ENCODE results near the gene C18orf32. TPM values are rescaled to one million over a fixed set of nuclear protein-coding genes. Genes with fewer than 3 reads are reported as not detected.
"Not testable (repeated sequence)": the region's sequence is repeated elsewhere in the genome, so short reads cannot be mapped to it uniquely, and the experiment has no call there.

C18orf32 gene
- total RNA-seq, 1 experiment from 2014 or later, result 24.4 TPM

- WGBS (ENCODE audit: extremely low coverage, insufficient read length, low lambda C conversion rate), result no CpG with 5 or more reads among the region's 12 CpGs
Observed at GRCh38 chr18:49510393-49511115, 23.5 kb upstream of the C18orf32 start.

GRCh38 chr18:49506438-49506837, 19.4 kb upstream of the C18orf32 start:
- H2AK5ac ChIP-seq (ENCODE audit: insufficient read length, low read length); H3K9ac ChIP-seq (ENCODE audit: extremely low read depth, insufficient read length, low read length); H3T11ph ChIP-seq (ENCODE audit: low read length); H3K79me2 ChIP-seq (ENCODE audit: insufficient read depth, low read length); H2AFZ ChIP-seq (ENCODE audit: low read length); H2BK12ac ChIP-seq (ENCODE audit: insufficient read length, low read depth, low read length); H3K23ac ChIP-seq (ENCODE audit: insufficient read length, low read depth, low read length); H4K20me1 ChIP-seq (ENCODE audit: control insufficient read depth, insufficient read depth, insufficient read length); H3K9me3 ChIP-seq (ENCODE audit: control insufficient read depth, low read depth, low read length); H3K27me3 ChIP-seq (ENCODE audit: insufficient read depth, low read length); H3K79me1 ChIP-seq (ENCODE audit: insufficient read depth, low read depth, low read length, poor library complexity, severe bottlenecking); H3K4me2 ChIP-seq (ENCODE audit: insufficient read depth, insufficient read length, low read length); H3K4me1 ChIP-seq (ENCODE audit: insufficient read depth, low read length); H3K56ac ChIP-seq (ENCODE audit: insufficient read length, low read depth, low read length); H2BK15ac ChIP-seq (ENCODE audit: low read depth, low read length); H3K4me3 Mint-ChIP-seq; H2BK120ac ChIP-seq (ENCODE audit: low read depth, low read length, poor library complexity, severe bottlenecking); H2BK5ac ChIP-seq (ENCODE audit: insufficient read length, low read length); H3K27ac ChIP-seq (ENCODE audit: insufficient read length, low read depth, low read length); H4K91ac ChIP-seq (ENCODE audit: insufficient read length, low read depth, low read length); H3K14ac ChIP-seq (ENCODE audit: insufficient read depth, low read length); H3K23me2 ChIP-seq (ENCODE audit: insufficient read length, low read depth, low read length, poor library complexity, severe bottlenecking); H2BK20ac ChIP-seq (ENCODE audit: low read depth, low read length, poor library complexity, severe bottlenecking); H3K36me3 Mint-ChIP-seq (ENCODE audit: insufficient read depth in 1 of 3, low read depth in 3 of 3); H3K27me3 Mint-ChIP-seq (ENCODE audit: low read depth); H3K27ac Mint-ChIP-seq; H4K8ac ChIP-seq (replicated peaks; ENCODE audit: insufficient read length, low read depth, low read length); H4K5ac ChIP-seq (ENCODE audit: insufficient read length, low read depth, low read length); H3K18ac ChIP-seq (ENCODE audit: insufficient read length, low read depth, low read length); H3K9me3 Mint-ChIP-seq; DNase-seq; H3K4ac ChIP-seq (ENCODE audit: low read depth, low read length): not testable (repeated sequence)
- H3K4me1 Mint-ChIP-seq, result peaks cover 25 to 26% of the 10 kb centered on the region in 2 experiments
- WGBS (ENCODE audit: extremely low coverage, insufficient read length, low lambda C conversion rate), result no CpG with 5 or more reads among the region's 5 CpGs

More at GRCh38 chr18:49510393-49511115, 23.5 kb upstream of the C18orf32 start:
- Histone ChIP-seq H3K9ac (ENCODE audit: extremely low read depth, insufficient read length, low read length) (no peak overlapping the region), H3K4me2 (ENCODE audit: insufficient read depth, insufficient read length, low read length) (no peak overlapping the region), H3K23ac (ENCODE audit: insufficient read length, low read depth, low read length) (no peak overlapping the region), H3K79me1 (ENCODE audit: insufficient read depth, low read depth, low read length, poor library complexity, severe bottlenecking) (no peaks in the 10 kb centered on the region), H3K79me2 (ENCODE audit: insufficient read depth, low read length) (no peaks in the 10 kb centered on the region), H2AK5ac (ENCODE audit: insufficient read length, low read length) (no peak overlapping the region), H4K91ac (ENCODE audit: insufficient read length, low read depth, low read length) (no peak overlapping the region), H3K9me3 (ENCODE audit: control insufficient read depth, low read depth, low read length) (no peaks in the 10 kb centered on the region), H3T11ph (ENCODE audit: low read length) (no peak overlapping the region), H2BK15ac (ENCODE audit: low read depth, low read length) (no peak overlapping the region), H4K8ac (replicated peaks; ENCODE audit: insufficient read length, low read depth, low read length) (no peak overlapping the region), H2AFZ (ENCODE audit: low read length) (no peak overlapping the region), H3K4ac (ENCODE audit: low read depth, low read length) (no peak overlapping the region), H2BK20ac (ENCODE audit: low read depth, low read length, poor library complexity, severe bottlenecking) (no peak overlapping the region), H3K23me2 (ENCODE audit: insufficient read length, low read depth, low read length, poor library complexity, severe bottlenecking) (no peaks in the 10 kb centered on the region), H3K27me3 (ENCODE audit: insufficient read depth, low read length) (no peaks in the 10 kb centered on the region), H3K14ac (ENCODE audit: insufficient read depth, low read length) (no peak overlapping the region), H4K20me1 (ENCODE audit: control insufficient read depth, insufficient read depth, insufficient read length) (no peaks in the 10 kb centered on the region), H3K18ac (ENCODE audit: insufficient read length, low read depth, low read length) (no peak overlapping the region), H2BK5ac (ENCODE audit: insufficient read length, low read length) (no peak overlapping the region), H3K27ac (ENCODE audit: insufficient read length, low read depth, low read length) (no peak overlapping the region), H3K4me1 (ENCODE audit: insufficient read depth, low read length) (peaks cover under 1% of the 10 kb centered on the region; the same call in 1 of the 2 replicates), H2BK12ac (ENCODE audit: insufficient read length, low read depth, low read length) (no peak overlapping the region), H4K5ac (ENCODE audit: insufficient read length, low read depth, low read length) (no peak overlapping the region), H3K56ac (ENCODE audit: insufficient read length, low read depth, low read length) (no peak overlapping the region), H2BK120ac (ENCODE audit: low read depth, low read length, poor library complexity, severe bottlenecking) (no peak overlapping the region)
- Mint-ChIP-seq H3K27me3 (ENCODE audit: low read depth) (no peaks in the 10 kb centered on the region), H3K9me3 (no peaks in the 10 kb centered on the region), H3K36me3 (ENCODE audit: insufficient read depth in 1 of 3, low read depth in 3 of 3) (no peaks in the 10 kb centered on the region; a peak in 2 of 7 replicates), H3K27ac (no peak overlapping the region), H3K4me3 (no peak overlapping the region), H3K4me1 (peaks cover 22 to 25% of the 10 kb centered on the region in 2 experiments)
- peak; percentile 50 for DNase-seq
- TF ChIP-seq CTCF (conservative IDR thresholded peaks at IDR 0.05), result peak; percentile 97

All from H9 (cell line).